ENCODE data around the gene S1PR2.

Gene S1PR2

GRCh38 chr19:10228920-10229319 is 2.2 kb downstream of the S1PR2 start:
- DNase-seq (ENCODE audit: low read depth in 2 of 2) = peak; percentile 61 to 77
- TF ChIP-seq, protein P1, sequence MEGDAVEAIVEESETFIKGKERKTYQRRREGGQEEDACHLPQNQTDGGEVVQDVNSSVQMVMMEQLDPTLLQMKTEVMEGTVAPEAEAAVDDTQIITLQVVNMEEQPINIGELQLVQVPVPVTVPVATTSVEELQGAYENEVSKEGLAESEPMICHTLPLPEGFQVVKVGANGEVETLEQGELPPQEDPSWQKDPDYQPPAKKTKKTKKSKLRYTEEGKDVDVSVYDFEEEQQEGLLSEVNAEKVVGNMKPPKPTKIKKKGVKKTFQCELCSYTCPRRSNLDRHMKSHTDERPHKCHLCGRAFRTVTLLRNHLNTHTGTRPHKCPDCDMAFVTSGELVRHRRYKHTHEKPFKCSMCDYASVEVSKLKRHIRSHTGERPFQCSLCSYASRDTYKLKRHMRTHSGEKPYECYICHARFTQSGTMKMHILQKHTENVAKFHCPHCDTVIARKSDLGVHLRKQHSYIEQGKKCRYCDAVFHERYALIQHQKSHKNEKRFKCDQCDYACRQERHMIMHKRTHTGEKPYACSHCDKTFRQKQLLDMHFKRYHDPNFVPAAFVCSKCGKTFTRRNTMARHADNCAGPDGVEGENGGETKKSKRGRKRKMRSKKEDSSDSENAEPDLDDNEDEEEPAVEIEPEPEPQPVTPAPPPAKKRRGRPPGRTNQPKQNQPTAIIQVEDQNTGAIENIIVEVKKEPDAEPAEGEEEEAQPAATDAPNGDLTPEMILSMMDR (IDR thresholded peaks at IDR 0.05; ENCODE audit: low read depth, low read length) = peak; percentile 56
- H3K4me3 ChIP-seq (replicated peaks in 1 of 2; ENCODE audit: low read depth in 2 of 2, low read length in 2 of 2) = peak overlapping the region in 1 of 2 donors; percentile 1

DNA sequence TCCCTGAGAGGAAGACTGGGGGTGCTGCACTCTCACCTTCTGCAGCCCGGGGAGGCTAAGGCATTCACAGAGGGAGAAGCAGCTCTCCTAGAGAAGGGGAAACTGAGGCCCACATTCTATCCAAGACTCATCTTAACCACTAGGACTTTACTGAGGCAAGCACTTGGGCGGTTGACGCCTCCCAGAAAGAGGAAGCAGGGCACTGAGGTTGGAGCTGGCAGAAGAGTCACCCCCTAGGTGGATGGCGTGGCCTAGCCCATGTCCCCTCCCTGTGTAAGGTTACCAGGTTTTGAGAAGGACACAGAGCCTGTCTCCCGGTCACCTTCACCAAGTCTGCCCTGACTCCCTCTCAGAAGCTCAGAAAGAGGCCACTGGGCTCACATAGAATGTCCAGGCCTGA is 2.7 kb downstream of the S1PR2 start:
- no peak for DNase-seq (ENCODE audit: low read depth in 2 of 2)
- TF ChIP-seq, protein P1 (IDR thresholded peaks at IDR 0.05; ENCODE audit: low read depth, low read length) = no peak
- H3K4me3 ChIP-seq (replicated peaks in 1 of 2; ENCODE audit: low read depth in 2 of 2, low read length in 2 of 2) = peak overlapping the region in 1 of 2 donors; percentile 1

DNA sequence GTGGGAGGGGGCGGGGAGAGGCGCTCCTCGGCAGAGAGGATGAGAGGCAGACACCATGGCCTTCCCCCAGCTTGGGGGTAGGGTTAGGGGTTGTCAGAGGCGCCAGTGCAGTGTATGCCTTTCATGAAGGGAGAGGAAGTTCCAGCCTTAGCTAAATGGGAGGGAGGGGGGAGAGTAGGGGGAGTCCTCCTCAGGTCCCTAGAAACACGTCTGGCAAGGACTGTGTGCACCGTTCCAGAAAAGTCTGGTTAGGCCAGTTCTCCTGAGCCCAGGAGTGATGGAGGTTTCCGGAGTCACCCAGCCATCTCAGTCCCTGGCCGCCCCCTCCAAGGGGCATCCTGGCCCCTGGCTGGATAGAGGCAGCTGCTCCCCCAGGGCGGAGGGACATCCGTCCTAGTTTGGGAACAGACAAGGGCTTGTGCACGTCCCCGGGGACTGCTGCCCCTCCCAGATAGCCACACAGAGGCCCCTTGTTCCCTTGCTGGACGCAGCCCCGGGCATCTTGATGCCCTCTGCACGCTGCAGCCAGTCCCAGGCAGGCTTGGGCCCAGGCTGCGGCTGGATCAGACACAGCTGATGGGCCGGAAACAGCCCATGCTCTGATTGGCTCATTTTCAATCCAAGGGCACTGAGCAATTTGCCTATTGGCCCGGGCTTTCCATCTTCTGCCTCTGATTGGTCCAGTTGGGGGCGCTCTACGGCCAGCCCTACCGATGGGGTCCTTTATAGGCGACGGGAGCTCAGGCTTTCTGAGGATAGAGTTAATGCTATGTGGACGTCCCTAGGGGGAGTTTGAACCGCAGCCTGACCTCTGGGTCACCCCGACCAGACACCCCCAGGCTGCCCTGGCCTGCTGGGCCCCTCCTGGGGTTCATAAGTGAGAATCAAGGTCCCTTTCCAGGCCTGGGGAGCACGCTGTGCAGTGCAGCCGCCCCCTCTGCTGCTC is 3.8 kb downstream of the S1PR2 start:
- peak overlapping the region; percentile 18 to 22 for H3K4me3 ChIP-seq (replicated peaks in 1 of 2; ENCODE audit: low read depth in 2 of 2, low read length in 2 of 2)
- DNase-seq (ENCODE audit: low read depth in 2 of 2) = peak in 1 of 2 donors; percentile 63
- TF ChIP-seq, protein P1 (IDR thresholded peaks at IDR 0.05; ENCODE audit: low read depth, low read length) = no peak

DNA sequence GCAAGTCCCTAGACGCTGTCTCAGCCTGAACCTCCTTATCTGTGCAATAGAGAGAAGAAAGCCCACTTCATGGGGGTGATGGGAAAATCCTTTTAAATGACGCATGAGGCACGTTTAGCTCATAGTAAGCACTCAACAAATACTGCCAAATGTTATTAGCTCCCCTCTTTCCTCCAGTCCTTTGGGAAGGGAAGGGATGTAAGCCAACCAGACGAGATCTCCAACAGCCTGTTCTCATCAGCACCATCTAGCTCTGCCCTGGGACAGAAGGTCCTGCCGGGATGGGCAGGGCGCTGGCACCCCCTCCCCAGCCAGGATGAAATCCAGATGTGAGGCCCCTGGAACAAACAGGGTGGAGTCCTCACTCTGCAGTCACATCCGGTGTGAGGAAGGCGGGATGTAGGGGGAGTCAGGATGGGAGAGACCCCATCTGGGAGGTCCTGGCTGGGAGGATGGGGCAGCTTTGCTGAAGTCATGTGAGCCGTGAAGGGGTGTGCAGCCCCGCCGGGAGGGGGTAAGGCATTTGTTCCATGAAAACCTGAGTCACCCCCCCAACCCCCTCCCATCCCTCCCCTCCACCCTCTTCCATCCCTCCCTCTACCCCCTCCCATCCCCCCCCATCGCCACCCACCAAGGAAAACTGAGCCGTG is 4.6 kb downstream of the S1PR2 start:
- DNase-seq (ENCODE audit: low read depth in 2 of 2) = peak; percentile 87 to 98
- TF ChIP-seq, protein P1 (IDR thresholded peaks at IDR 0.05; ENCODE audit: low read depth, low read length) = no peak
- H3K4me3 ChIP-seq (replicated peaks in 1 of 2; ENCODE audit: low read depth in 2 of 2, low read length in 2 of 2) = no peak overlapping the region

DNA sequence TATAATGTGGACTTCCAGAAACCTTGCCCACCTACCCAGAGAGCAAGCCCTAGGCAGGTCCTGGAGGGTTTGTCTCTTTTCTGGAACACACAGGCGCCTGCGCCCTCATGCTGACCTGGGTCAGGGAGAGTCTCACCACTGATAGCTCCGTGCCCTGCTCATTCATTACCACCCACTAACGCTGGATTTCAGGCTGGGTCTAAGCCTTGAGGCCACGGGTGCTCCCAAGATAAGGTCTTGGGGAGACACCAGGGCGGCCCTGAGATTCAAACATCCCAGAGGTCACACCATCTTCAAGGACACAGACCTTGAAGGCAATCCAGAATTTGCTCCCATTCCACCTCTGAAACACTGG is 5.1 kb downstream of the S1PR2 start:
- H3K4me3 ChIP-seq (replicated peaks in 1 of 2; ENCODE audit: low read depth in 2 of 2, low read length in 2 of 2) = no peak overlapping the region
- TF ChIP-seq, protein P1 (IDR thresholded peaks at IDR 0.05; ENCODE audit: low read depth, low read length) = no peak
- no peak for DNase-seq (ENCODE audit: low read depth in 2 of 2)

DNA sequence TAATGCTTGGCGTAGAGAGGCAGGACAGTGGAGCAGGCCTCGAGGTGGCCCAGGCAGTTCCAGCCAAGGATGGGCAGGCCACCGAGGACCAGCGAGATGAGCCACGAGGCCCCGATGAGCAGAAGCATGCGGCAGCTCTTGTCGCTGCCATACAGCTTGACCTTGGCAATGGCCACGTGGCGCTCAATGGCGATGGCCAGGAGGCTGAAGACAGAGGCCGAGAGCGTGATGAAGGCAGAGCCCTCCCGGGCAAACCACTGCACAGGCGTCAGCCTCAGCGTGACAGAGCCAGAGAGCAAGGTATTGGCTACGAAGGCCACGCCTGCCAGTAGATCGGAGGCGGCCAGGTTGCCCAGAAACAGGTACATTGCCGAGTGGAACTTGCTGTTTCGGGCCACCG is 6.8 kb downstream of the S1PR2 start:
- DNase-seq (ENCODE audit: low read depth in 2 of 2) = no peak
- TF ChIP-seq, protein P1 (IDR thresholded peaks at IDR 0.05; ENCODE audit: low read depth, low read length) = no peak
- no peak overlapping the region for H3K4me3 ChIP-seq (replicated peaks in 1 of 2; ENCODE audit: low read depth in 2 of 2, low read length in 2 of 2)

All from cardiac fibroblast (primary cell).